GM19452 (cell line): ENCODE results near the gene RASAL1.

Experiments used
- ATAC-seq: cut with Tn5 transposase; IDR thresholded peaks from one replicate; pipeline ENCODE4 v1.9.1; 2021; ENCODE audit not compliant: unreplicated experiment

Gene RASAL1

DNA sequence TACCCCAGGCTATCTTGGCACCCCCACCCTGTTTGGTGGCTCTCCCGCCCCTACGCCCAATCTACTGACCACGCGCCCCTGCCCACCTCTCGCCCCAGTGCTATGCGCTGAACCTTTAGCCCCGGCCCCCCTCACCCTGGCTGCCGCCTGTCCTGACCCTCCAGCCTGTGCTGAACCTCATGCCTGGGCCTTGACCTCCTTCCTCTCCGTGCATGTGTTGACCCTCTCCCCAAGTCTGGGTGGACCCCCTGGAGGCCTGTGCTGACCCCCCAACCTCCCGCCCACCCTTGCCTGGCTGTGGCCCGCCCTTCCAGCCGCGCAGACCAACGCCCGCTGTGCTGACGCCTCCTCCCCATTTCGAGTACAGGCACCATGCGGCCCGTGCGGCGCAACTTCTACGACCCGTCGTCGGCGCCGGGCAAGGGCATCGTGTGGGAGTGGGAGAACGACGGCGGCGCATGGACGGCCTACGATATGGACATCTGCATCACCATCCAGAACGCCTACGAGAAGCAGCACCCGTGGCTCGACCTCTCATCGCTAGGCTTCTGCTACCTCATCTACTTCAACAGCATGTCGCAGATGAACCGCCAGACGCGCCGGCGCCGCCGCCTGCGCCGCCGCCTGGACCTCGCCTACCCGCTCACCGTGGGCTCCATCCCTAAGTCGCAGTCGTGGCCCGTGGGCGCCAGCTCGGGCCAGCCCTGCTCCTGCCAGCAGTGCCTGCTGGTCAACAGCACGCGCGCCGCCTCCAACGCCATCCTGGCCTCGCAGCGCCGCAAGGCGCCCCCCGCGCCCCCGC lies 58.3 kb downstream of the RASAL1 start:
- no peak for ATAC-seq

DNA sequence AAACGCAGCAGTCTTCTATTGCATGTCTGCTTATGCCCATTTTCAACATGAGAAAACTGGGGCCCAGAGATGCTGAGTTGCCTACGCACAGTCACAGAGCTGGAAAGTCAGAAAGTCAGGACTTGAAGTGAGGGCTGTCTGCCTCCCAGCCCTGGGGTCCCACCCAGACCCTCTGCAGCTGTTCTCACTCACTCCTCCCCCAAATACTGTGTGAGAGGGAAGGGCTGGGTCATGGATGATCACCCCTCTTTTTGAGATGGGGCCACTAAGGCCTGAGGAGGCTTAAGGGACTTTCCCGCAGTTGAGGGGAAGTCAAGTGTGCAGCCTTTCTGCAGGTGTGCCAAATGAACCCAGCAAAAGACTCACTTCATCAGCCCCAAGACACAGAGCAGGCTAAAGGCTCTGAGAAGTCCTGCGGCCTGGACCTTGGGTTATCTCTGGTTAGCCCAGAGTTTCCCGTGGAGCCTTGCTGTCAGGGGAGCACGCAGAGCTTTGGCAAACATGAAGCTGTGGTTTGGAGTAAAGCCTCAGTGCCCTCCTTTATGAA lies 60.4 kb downstream of the RASAL1 start:
- peak; percentile 95 for ATAC-seq

- no peak for ATAC-seq
Observed at GRCh38 chr12:113073586-113073985, 62.0 kb downstream of the RASAL1 start.

DNA sequence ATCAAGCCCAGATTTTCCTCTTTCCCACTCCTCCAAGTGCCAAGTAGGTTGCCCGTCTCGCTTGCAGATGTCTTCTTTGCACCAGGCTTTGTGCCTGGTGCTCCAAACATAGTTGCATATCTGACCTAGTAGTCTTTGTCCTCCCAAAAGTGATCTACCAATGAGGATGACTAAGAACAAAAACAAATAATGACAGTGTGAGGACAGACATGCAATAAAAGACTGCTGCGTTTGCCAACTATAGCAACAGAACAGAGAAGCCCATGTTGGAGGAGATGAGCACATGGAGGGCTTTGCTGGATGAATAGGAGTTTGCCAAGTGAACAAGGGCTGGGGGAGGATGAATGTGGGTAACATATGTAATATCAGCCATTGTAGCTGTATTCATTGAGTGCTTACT lies 63.4 kb downstream of the RASAL1 start:
- ATAC-seq: no peak

DNA sequence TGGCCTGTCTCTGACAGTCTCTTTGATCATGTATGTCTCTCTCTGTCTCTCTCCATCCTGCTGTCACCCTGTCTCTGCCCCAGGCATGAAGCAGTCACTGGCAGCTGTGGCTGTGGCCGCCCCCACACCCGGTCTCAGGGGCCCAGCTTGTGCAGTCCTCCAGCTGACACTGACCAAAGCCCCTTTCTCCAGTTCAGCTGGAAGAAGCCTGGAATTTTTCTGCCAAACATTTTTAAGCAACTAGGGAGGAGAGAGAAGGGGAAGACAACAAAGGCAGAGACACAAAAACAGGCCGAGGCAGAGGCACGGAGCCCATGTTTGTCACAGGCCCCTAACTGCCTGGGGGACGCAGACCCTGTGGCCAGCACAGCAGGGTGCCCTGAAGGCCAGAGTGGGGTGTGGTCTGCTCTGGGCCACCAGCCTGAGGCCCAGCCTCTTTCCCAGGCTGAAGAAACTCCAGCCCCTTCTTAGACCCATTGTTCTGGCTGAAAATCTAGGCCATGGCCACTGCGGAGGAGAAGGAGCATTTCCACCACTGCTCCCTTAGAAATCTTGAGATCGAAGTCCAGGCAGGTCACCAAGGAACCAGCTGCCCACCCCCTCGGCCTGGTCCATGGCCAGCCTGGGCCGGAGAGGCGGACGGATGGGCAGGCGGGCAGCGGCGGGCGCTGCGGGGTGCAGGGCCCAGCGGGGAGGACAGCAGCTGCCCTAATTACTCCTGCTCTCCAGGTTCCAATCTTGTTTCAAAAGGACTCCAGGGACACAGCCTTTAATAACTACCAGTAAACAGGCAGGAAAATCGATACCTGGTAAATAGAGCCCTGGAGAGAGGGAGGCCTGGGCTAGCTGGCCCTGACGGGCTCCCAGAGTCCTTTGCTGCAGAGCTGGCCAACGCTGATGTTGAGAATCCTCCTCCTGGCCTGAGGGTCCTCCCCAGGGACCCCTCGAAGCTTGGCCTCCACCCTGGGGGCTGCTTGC lies 64.1 kb downstream of the RASAL1 start:
- no peak for ATAC-seq

- no peak for ATAC-seq
Observed at GRCh38 chr12:113070117-113070906, 65.2 kb downstream of the RASAL1 start.

- no peak for ATAC-seq
Observed at GRCh38 chr12:113069751-113070116, 65.8 kb downstream of the RASAL1 start.

DNA sequence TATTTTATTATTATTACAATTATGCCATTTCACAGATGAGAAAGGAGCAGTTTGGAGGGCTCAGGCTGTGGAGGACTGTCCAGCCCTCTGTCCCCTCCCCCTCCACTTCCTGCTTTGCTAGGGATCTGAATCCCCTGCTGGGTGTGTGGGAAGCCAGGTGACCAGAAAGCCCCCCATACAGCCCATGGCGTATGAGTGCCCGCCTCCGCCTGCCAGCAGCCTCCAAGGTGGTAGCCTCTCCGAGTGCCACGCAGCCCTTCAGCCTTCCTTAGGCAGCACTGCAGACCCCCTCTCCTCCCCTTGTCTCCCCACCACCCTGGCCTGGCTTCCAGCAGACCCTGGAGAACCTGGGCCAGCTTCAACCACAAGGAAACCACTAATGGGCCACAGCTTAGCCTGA lies 66.4 kb downstream of the RASAL1 start:
- no peak for ATAC-seq

DNA sequence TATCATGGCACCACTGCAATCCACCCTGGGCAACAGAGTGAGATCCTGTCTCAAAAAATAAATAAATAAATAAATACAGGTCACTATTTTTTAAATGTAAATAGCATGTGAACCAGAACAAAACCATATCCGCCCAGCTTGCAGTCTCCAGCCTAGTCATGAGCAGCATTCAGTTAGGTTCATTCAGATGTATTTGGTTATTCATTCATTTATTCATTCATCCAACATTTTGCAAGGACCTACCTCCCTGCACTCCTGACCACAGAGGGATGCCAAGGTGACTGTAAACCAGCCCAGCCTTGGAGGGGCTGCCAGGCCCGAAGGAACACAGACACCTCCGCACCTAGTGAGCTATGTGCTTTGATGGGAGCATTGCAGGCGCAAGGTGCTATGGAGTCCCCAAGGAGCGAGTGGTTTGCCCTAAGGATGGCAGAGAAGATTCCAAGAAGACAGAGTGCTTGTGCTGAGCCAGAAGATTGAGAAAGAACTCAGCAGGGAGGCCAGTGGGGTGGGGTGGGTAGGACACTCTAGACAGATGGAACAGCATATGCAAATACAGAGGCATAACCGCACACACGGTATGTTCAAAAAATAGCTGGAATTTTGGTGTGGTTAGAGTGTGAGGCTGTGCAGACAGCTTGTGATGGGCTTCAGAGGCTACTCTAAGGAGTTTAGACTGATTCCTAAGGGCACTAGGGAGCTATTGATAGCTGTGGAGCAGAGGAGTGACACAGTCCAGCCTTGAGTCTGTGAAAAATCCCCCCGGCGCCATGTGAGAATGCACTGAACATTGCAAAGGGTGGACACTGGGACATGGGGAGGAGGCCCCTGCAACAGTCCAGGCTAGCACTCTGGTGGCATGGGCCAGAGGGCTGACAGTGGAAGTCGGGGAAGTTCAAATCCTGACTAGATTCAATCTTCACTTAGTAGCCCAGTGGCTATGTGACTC lies 67.3 kb downstream of the RASAL1 start:
- ATAC-seq: no peak

DNA sequence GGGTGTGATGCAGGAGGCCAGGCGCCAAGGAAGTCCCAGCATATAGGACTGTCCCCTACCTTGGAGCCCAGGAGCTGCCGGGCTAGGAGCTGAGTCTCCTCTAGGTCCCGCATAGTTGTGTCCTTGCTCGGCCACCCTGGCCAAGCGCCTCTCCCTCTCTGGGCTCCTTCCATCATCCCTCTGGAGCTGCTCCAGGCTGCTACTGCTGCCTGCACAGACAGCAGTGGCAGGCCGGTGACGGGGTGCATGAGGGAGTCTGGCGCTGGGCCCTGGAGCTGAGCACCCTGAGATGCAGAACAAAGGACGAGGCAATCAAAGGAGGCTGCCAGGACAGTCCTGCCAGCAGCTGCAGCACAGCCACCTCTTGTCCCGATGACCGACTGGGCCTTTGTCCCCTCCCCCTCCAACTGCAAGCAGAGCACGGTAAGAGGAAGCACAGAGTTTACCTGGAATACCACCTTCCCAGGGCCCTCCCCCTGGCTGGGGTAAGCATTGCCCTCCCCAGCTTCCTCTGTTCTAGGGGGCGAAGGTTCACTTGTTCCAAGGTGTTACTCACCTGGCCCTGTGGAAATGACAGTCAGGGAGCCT lies 68.7 kb downstream of the RASAL1 start:
- no peak for ATAC-seq

DNA sequence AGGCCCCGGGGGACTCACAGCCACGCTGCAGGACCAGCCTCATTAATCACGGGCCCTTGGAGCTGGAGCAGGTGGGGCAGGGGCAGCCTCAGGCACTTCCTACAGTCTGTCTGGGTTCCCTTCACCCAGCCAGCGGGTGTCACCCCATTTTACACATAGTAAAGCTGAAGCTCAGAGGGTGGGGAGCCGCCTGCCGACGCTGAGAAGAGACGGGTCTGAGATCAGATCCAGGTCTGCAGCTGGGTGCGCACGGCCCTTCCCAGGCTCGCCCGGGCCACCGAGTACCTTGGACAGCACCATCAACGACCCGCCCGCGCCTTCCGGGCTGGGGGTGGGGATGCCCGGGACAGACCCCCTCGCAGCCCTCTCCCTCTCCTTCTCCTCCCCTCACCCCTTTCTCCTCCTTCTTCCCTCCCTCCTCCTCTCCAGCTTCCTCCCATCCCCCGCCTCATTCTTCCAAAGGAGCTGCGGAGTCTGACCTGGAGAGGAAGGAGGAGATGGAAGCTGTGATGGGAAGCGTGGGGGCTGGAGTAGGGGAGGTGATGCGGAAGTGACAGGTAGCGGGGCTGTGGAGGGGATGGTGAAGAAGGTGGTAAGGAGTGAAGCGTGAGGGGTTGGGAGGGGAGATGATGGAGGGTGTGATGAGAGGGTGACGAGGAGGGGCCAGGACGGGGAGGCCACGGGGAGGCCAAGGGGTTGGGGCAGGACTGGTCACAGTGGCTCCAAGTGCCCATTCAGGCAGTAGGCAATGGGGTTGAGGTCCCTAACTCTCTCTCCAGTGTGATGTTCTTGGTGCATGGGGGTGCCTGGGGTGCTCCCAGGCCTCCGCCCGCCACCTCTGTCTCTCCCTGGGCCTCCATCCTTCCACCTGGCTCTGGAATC lies 70.2 kb downstream of the RASAL1 start:
- ATAC-seq: no peak

GRCh38 chr12:113064395-113065125 lies 71.0 kb downstream of the RASAL1 start:
- no peak for ATAC-seq

DNA sequence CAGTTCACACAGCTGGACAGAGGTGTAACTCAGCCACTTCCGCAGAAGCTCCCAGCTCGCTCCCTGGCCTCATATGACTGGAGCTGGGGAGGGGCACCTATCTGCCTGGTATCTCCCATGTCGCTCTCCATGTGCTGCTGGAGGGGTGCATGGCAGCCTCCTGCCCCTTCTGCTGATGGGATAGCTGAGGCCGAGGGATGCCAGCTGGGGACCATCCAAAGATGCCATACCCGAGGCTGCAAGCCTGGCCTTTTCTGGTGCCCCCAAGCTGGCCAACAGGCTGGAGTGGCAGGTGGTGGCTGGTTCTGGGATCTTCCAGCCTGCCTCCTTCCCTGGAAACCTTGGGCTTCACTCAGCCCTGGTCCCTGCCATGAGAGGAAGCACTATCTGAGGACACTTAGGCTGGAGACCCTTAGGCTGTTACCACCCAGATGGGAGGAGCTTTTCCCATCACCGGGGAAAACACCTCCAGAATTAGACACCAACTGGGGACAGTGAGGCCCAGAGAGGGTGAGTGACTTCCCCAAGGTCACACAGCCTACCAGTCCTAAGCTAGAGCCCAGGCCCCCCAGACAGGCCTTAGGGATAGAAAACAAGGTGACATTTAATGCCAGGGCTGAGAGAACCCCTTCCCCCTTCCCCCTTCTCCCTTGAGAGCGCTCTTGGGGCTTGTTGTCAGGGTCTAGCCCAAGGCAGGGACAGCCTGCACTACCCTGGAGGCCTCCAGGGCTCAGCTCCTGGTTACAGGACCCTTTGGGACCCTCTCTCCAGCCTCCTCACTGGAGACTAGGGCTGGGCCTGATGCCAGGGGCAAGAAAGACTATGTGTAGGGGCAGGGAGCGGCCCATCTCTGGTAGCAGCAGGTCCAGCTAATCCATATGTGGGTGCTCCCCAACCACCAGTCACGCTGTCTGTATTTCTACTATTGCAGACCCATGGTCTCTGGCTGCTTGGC lies 71.9 kb downstream of the RASAL1 start:
- ATAC-seq: no peak

DNA sequence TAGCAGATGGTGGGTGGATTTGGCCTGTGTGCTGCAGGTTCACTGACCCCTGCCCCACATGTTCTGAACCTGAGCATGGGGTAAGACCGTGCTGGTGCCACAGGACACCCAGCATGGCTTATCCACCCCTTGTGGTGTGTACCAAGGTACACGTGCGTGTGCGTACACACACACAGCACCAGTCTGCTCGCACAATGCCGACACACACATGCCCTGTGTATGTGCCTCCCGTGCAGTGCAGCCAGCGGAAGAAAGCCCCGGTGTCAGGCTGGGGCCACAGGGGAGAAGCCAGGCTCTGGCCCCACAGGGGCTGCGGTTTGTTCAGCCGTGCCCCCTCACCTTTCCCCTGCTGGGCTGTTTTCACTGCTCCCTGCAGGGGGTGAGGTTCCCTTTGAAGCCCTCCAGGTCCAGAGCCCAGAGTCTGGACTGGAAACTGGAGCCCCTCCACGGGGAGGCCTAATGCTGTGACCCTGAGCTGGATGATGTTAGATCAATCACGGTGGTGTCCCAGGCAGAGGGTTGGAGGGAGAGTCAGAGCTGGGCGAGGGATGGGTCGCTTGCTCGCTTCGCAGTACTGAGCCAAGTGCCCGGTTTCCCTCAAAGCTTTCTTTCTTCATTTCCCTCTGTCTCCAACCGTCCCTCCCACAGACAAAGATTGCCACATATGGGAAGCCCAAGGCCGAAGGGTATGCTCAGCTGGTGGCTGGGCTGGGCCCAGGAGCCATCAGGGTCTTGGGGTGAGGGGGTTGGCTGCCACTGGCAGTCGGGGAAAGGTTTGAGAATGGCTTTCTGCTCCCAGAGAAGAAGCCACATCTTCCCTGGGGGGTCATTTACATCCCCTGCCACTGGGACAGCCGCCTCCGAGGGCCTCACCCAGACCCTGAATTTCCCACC lies 72.8 kb downstream of the RASAL1 start:
- no peak for ATAC-seq

DNA sequence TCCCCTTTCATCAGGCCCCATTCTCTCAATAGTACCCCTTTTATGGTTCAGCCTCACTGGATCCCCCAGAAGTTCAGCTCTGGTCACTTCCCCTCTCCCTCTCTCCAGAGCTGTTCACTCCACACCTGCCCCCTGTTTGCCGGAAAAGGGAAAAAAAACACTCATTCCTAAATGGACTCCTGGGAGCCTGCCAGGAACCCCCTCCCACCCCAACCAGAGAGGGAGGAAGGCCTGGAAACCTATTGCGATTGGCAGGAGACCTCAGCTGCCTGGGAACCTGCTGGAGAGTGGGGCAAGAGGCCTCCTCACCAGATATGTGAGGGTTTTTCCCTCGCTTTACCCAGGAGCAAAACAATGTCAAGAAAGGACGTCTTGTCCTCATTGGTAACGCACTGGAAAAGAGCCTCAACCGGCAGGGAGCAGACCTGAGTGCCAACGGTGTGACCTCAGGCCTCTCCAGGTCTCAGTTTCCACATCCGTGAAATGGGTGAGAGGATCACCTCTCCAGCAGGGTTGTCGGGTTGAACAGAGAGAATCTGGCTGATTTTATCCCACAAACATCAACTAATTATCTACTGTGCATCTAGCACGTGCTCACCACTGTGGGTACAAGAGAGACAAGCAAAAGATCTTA lies 74.4 kb downstream of the RASAL1 start:
- ATAC-seq: no peak
